Left forelimb (tissue), 1 donor: Measurements from ENCODE around the gene TACC2.
A peak's percentile ranks its signal among the peaks of the same experiment; 100 is the strongest.

Experiments used
- DNase-seq: peaks from one replicate; pipeline ENCODE4 v3.0.0-alpha.2; 2018; ENCODE audit warnings: low spot score

TACC2 gene

DNA sequence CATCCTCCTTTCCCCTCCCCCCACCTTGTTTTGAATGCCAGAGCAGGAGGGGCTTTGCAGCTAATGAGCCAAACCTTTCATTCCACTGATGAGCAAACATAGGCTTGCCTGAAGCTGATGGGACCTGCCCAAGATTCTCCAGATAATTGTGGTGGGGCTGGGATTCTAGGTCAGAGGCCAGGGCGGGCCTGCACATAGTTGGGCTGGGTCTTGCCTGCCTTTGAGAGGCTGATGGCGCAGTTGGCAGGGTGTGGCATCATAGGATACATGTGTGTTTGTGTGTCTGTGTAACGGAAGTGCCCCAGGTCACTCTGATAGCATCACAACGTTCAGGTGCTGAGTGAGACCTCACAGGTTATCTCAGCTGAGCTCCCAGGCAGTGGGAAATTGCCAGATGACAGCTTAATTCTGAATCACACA, 305.0 kb downstream of the TACC2 start:
- DNase-seq, result no peak

DNA sequence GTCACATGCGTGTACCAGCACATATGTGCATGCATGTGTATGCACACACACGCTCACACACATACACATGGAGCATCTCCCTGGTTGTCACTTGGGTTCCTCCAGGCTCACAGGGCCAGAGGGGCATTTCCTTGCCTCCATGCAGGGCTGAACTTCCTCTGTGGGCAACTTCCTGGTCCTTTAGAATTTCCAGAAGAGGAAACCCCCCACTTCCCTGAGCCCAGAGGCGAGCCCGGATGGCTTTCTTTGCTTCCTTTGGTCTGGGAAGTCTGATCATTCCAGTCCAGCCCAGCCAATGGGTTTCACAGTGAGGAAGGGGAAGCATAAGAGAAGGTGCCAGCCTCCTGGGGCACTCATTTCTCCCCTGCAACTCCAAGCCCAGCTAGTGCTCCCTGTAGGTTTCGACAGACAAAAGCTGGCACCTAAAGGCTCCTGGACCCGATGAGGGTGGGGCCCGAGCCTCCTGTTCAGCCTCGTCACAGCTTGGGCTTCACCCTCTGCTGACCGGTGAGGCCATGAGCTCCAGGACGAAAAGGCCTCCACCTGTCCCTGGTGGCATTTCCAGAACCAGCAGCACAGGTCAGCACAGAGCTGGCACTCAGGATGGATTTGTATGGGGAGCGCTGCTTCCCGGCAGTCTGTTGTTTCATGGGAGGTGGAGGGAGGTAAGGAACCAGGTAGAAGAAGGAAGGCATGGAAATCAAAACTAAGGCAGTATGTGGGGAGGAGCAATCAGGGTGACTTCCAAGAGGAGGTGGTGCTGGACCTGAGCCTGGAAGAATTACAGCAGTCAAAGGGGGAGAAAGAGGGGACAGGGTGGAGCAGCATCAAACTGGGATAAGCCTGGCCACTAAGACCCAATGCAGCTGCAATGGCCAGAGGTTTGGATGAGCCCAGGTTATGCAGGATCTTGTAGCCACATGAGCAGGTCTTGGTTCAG, 305.8 kb downstream of the TACC2 start:
- no peak for DNase-seq

DNA sequence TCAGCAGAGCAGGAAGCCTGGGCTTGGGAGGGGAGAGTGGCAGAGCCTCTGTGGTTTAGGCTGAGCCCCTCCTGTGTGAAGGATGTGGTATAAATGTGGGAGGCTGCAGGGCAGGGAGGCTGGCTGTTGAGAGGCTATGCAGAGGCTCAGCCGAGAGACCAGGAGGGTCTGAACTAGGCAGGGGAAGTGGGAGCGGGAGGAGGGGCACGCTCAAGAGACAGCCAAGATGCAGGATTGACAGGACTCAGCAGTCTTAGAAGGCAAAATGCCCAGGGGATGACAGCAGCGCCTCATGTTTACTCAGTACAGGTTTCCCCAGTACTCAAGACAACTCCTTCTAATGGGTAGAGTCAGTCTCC, 306.5 kb downstream of the TACC2 start:
- no peak for DNase-seq

DNA sequence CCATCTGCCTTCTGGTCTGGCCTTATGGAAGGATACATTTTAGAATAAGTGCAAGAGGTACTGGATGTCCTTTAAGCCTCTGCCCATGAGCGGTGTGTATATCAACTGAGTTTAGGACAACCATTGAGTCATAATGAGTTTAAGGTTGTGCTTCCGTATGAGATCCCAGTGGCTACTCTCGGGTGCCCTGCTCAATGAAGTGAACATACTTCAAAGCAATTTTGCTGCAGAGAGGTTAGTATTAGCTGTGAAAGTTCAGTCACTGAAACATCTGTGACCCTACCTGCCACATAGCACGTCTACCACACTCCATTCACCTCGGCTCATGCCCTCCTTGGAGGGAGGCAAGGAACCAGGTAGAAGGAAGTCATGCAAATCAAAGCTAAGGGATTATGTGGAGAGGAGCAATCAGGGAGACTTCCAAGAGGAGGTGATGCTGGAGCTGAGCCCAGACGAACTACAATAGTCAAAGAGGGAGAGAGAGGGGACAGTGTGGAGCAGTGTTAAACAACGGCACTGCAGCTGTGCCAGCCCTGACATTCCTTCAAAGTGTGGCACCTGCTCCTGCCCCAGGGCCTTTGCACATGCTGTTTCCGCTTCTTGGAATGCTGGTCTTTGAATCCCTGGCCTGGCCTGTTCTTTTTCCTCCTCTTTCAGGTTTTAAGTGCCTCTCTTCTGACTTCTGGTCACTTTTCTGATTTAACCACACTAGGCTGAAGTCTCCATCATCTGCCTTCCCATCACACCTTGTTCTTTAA, 307.6 kb downstream of the TACC2 start:
- no peak for DNase-seq

DNA sequence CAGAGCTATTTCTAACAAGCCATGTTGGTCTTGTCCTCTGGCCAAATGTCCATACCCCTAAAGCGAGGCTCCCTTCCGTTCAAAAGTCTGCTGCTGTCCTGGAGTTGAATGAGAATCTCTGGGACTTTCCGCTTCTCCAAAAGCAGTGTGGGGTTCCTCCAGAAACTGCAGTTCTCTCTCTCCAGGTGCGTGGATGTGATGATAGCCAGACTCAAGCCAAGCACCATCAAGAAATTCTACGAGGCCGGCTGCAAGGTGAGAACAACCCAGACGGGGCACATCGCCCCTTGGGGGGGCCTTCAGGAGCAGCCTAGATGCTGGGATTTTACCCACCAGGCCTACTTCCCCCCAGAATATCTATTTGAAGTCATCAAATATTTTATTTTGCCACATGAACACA, 308.6 kb downstream of the TACC2 start:
- no peak for DNase-seq

DNA sequence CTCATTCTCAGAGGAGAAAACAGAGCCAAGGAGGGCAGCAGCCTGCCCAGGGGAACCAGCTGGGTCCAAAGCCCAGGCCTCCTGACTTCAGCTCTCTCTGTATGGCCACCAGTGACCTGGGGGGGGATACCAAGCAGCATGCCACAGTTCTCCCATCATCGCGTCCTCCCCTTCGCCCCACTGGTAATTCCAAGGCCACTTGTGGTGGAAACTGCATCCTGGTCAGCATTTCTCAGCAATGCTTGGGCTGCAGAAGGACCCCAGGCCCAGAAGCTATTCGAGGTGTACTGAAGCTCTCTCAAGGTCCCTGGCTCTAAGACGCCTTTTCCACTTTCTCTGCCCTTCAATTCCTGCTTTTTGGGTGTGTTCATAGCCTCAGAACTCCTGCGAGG, 309.2 kb downstream of the TACC2 start:
- no peak for DNase-seq

DNA sequence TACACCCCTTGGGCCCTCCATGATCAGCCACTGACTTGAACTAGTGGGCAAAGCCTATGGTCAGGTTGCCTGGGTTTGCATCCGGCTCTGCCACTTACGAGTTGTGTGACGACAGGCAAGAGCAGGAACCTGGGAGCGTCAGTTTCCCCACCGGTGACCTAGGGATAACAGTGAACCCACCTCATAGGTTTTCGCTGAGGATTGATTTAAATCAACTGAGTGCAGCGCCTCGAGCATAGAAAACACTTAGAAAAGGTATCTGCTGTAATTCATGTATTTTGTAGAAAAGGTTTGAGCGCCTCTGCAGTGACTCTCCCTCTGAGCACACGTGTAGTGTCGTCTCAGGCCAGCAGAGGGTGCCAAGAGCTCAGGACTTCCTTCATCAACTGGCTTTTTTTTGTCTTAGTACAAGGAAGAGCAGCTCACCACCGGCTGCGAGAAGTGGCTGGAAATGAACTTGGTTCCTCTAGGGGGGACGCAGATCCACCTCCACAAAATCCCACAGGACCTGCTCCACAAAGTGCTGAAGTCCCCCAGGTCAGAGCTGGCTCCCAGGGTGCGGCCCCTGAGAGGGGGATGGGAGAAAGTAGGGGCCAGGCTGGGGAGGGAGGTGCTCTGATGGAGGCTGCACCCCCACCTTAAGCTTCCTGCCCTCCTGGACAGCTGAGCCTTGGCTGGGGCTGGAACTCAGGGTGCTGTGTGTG, 309.8 kb downstream of the TACC2 start:
- peak; percentile 81 for DNase-seq

DNA sequence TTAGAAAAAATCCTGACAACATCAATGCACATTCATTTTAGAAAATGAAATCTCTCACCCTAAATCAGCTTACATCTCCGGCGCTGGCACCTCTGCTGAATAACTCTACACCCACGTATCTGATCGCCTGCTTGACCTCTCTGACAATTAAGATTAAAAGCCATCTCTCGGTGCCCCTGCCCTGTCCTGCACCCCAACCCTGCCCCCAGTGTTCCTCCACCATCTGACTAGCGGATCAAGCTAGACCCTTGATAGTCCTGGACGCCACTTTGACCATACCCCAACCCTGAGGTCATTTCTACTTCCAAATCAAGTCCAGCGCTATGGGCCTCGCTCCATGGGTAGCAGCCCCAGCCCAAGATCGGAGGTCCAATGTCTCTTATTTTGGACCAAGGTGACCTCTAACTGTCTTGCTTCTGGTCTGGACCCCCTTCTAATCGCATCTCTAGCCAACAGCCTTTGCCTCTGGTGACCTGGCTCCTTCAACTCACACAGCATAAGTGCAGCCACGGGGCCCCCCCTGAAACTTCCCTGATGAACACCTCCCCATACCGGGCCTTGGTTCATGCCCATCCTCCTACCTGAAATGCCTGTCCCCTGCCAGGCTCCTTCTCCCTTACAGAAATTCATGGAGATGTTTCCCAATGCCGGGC, 310.6 kb downstream of the TACC2 start:
- no peak for DNase-seq

DNA sequence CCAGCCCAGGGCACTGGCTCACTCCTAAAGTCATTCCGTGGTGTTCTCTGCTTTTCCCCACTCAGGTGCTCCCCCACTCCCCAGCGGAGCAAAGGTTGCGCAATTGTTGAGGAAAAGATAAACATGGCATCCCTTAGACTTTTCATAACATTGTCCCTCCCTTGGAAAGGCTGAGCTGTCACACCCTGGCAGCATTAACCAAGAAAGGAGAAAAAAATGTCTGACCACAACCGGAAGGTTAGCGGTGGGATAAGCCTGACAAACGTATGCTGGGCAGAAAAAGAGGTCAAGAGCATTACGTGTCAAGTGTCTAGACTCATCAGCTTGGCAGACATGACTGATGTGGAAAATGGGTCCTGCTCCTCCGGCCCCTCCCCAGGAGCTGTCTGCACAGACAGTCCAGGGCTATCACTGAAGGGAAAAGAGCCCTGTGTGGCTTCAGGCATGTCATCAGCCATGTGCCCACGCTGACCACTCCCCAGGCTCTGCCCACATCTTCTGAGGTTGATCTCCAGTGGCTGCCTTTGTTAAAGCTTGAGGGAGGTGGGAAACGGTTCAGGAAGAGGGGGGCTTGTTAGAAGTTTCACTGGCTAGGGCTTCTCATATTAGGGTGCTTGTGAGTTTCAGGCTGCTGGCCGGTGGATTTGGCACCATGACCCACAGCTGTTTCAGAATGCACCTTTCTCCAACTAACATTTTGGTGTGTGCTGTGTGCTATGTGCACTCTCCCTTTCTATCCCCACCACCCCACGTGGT, 312.3 kb downstream of the TACC2 start:
- DNase-seq, result no peak

DNA sequence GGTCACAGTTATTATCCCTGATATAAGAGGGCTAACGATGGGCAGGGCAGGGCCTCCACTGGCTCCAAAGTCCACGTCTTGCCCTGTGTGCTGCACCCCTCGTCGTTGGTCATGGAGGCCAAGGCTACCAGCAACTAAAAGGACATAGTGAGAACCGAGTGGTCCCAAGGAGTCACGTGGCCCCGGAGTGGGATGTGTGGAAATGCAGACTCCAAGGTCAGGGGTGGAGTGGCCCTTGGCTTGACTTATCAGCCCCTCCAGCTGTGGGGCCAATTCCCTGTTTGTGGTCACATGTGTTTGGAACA, 312.8 kb downstream of the TACC2 start:
- no peak for DNase-seq

DNA sequence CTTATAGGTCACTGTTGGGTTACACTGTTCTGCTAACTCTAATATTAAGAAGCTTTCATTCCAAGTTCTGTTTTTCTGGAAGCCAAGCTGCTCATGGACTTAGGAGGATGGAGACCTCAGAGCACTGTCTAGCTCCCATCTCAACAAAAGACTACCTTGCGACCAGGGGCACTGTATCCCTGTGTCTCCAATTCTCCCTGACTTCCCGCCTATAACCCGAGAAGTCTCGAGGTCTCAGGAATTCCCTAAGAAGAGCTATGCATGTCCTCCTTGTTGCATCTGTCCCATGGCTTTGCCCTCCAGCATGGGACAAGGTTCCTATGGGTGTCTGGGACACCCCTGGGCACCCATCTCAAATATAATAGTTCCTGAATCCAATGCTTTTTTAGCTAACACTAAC, 313.4 kb downstream of the TACC2 start:
- no peak for DNase-seq

DNA sequence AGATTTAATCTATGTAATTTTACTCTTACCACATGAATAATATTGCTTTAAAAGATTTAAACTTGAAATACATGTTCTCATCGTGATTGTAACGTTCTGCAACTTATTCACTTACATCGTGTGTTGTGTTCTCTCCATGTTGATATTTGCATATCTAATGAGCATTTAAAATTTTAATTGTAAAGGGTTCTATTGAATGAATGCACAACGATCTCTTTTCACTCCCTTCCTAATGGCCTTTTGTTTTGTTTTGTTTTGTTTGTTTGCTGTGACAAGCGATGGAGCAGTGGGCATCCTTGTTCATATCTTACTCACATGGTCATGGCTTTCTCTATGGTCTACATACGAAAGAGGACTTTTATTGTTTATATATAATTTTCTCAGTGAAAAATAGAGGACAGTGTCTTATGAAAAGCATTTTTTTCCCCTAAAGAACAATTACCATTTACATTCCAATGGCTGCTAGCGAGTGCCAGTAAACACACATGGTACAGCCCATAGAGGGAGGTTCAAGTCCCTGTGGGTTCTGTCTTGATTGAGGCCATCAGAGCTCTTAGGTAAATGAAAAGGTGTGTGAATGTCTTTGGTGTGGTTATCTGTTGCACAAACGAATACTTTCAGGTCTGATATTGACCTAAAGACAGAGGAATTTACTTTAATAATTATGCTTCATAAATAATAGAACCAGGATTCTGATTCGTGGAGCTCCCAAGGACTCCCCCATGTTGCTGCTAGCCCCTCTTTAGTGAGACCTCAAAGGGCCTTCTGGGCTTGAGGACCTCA, 314.5 kb downstream of the TACC2 start:
- no peak for DNase-seq
